CD4-positive, alpha-beta T cell treated with Interleukin-4 for 1 hour (primary cell): Measurements from ENCODE around the gene RBM44.

Source experiments
- DNase-seq, 2 donors: peaks; one replicate each; pipeline ENCODE4 v3.0.0-alpha.2; 2020 to 2022

Gene RBM44

DNA sequence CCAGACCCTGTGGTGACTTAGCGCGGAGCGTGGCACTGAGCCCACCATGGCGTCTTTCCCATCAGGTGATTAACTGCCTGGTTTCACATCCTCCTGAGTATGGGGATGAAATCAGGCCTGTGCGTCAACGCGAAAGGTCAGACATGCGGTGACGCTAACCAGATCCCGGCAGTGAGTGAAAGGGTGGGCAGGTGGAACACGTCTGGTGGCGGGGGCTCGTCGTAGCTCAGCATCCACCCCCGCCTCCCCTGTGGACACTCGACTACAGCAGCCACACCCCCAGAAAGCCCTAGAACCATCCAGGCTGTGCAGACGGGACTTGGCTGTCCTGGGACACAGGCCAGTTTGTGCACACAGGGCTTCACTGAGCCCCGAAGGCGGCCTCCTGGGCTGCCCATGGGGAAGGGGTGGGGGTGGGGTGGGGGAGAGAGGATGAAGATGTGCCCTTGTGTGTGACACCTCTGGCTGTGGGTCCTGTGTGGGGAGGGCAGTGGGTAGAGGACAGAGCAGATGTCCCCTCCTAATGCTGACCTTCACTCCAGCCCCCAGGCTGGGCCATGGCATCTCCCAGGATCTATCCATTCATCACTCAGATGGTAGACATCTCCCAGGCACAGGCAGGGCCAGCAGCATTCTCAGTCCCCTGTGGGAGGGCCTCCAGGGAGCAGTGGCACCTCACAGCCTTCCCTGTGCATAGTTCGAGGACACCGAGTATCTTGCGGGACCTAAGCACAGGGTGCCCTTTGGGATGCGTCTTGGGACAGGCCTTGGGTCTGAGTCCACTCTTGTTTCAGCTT, 88.3 kb downstream of the RBM44 start:
- no peak for DNase-seq

DNA sequence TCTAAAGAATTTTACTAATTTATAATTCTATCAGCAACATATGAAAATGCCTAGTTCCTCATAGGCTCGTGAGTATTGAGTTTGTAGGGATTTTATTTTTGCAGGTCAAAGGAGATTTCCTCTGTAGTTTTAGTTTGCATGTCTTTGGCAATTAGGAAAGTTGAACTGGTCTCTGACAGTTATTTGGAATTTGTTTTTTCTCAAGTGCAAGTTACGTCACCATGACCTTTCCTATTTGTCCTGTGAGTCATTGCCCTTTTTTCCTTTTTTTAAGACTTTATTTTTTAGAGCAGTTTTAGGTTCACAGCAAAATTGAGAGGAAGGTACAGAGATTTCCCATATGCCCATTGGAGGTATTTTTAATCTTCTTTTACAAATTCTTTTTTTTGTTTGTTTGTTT, 89.8 kb downstream of the RBM44 start:
- DNase-seq, result no peak

DNA sequence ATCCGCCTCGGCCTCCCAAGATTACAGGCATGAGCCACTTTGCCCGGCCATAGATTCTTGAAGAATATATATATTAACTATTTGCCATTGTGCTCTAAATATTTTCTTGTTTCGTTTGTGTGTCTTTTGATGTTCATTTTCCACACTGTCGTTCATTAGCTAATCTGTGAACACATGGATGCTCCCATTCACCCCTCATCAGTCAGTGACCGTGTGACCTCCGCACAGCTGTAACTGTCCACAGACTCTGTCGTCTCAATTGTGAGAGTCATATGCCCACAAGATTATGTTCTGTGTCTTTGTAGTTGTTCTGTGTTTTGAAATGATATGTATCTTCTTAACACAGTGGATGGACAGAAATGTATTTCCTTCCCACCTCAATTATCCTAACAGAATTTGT, 90.4 kb downstream of the RBM44 start:
- no peak for DNase-seq

GRCh38 chr2:237889811-237890210, 91.2 kb downstream of the RBM44 start:
- no peak for DNase-seq
